ENCODE results near the gene BFSP1.

BFSP1 gene
- long read RNA-seq, donor 1, partial matches to known transcripts: 784 of 819 reads
- long read RNA-seq, donor 1, other reads (novel, unspliced or antisense): 35 of 819 reads
- long read RNA-seq, donor 2: 0 reads
- long read RNA-seq, donor 3, partial matches to known transcripts: 472 of 480 reads
- long read RNA-seq, donor 3, other reads (novel, unspliced or antisense): 8 of 480 reads
- long read RNA-seq, donor 4, partial matches to known transcripts: 0 of 1 reads
- long read RNA-seq, donor 4, other reads (novel, unspliced or antisense): 0 of 1 reads
- long read RNA-seq, donor 5: 0 reads
- long read RNA-seq, donor 6, partial matches to known transcripts: 0 of 1 reads
- long read RNA-seq, donor 6, other reads (novel, unspliced or antisense): 0 of 1 reads
- long read RNA-seq, donor 7, partial matches to known transcripts: 877 of 1,285 reads
- long read RNA-seq, donor 7, other reads (novel, unspliced or antisense): 404 of 1,285 reads
- long read RNA-seq, donor 8, partial matches to known transcripts: 0 of 1 reads
- long read RNA-seq, donor 8, other reads (novel, unspliced or antisense): 0 of 1 reads

- DNase-seq: peak; percentile 93
Observed at GRCh38 chr20:17530716-17531664, at the start of gene BFSP1. TSS of gene BFSP1 (minus strand) at chr20:17531379. CDS start at chr20:17531329, 50 bp downstream.

GRCh38 chr20:17580895-17581294 is 49.7 kb upstream of the BFSP1 start:
- no peak for DNase-seq

GRCh38 chr20:17579369-17580039 is 48.3 kb upstream of the BFSP1 start:
- DNase-seq: no peak

GRCh38 chr20:17576215-17576614 is 45.0 kb upstream of the BFSP1 start:
- DNase-seq: no peak

GRCh38 chr20:17573463-17573862 is 42.3 kb upstream of the BFSP1 start:
- DNase-seq: no peak

GRCh38 chr20:17572034-17572638 is 41.0 kb upstream of the BFSP1 start:
- no peak for DNase-seq

- DNase-seq: no peak
Observed at GRCh38 chr20:17571153-17571527, 40.0 kb upstream of the BFSP1 start.

GRCh38 chr20:17570347-17571152 is 39.4 kb upstream of the BFSP1 start:
- DNase-seq: no peak

- DNase-seq: peak; percentile 94
Observed at GRCh38 chr20:17569616-17570346, 38.6 kb upstream of the BFSP1 start, which contains the start of gene DSTN. TSS of gene DSTN (plus strand) at chr20:17570075. CDS start at chr20:17570209, 134 bp downstream.

GRCh38 chr20:17568972-17569521 is 37.9 kb upstream of the BFSP1 start:
- DNase-seq: peak; percentile 84

GRCh38 chr20:17568045-17568788 is 37.0 kb upstream of the BFSP1 start:
- peak; percentile 30 for DNase-seq

- DNase-seq: no peak
Observed at GRCh38 chr20:17566345-17566744, 35.2 kb upstream of the BFSP1 start.

- no peak for DNase-seq
Observed at GRCh38 chr20:17565169-17565845, 34.1 kb upstream of the BFSP1 start.

- DNase-seq: no peak
Observed at GRCh38 chr20:17562804-17563305, 31.7 kb upstream of the BFSP1 start.

- DNase-seq: no peak
Observed at GRCh38 chr20:17560344-17561074, 29.3 kb upstream of the BFSP1 start.

GRCh38 chr20:17559338-17559737 is 28.2 kb upstream of the BFSP1 start:
- DNase-seq: no peak

- no peak for DNase-seq
Observed at GRCh38 chr20:17558941-17559304, 27.7 kb upstream of the BFSP1 start.
